Breast epithelium (tissue), 4 donors: ENCODE data around the gene CNOT1. TPM values are rescaled to one million over a fixed set of nuclear protein-coding genes. Genes with fewer than 3 reads are reported as not detected.
A peak's percentile ranks its signal among the peaks of the same experiment; 100 is the strongest.

Source experiments
- DNase-seq, 2 donors: peaks; one replicate each; pipeline ENCODE4 v3.0.0-alpha.2; 2019; ENCODE audit warnings: low spot score in 2 of 2
- H3K27ac ChIP-seq, 2 donors: fragments of 200-600 bp; sonication (generic) in 1 of 2; one replicate each; pipeline ENCODE4 v1.5.1; 2016 to 2019; ENCODE audit warnings: mild to moderate bottlenecking in 1 of 2
- H3K27me3 ChIP-seq, 2 donors: fragments of 200-600 bp; sonication (generic) in 1 of 2; one replicate each; pipeline versions ENCODE4 v1.5.1 to v1.6.0; 2017 to 2019; ENCODE audit warnings: control low read depth in 1 of 2, mild to moderate bottlenecking in 1 of 2
- H3K36me3 ChIP-seq: fragments of 200-600 bp; one replicate; pipeline ENCODE4 v1.5.1; 2019
- H3K4me1 ChIP-seq, 2 donors: fragments of 200-600 bp; sonication (generic); one replicate each; pipeline ENCODE4 v1.5.1; 2016 to 2019; ENCODE audit warnings: control low read depth in 1 of 2
- H3K4me3 ChIP-seq, 3 donors: fragments of 200-600 bp; sonication (generic); 1 replicate in 2 of 3; 2 replicates in 1 of 3; pipeline ENCODE4 v1.5.1; 2016 to 2019; ENCODE audit warnings: mild to moderate bottlenecking in 3 of 3, moderate library complexity in 2 of 3
- H3K9me3 ChIP-seq, 2 donors: fragments of 200-600 bp; sonication (generic) in 1 of 2; one replicate each; pipeline ENCODE4 v1.5.1; 2016 to 2019; ENCODE audit warnings: control low read depth in 1 of 2
- POLR2A ChIP-seq: fragments of 450-650 bp; IDR thresholded peaks from one replicate; pipeline ENCODE4 v1.6.1; 2016; ENCODE audit warnings: antibody characterized with exemption, mild to moderate bottlenecking, moderate library complexity
- POLR2AphosphoS5 ChIP-seq, 3 donors: sonication (generic); formaldehyde crosslinking; IDR thresholded peaks; one replicate each; pipeline ENCODE4 v1.6.1; 2017; ENCODE audit warnings: antibody characterized with exemption in 3 of 3
- intact Hi-C: fragments of 100-400 bp; cut with DNase I; formaldehyde crosslinking; loops from one replicate; pipeline ENCODE4 v1.15.1; 2023; ENCODE audit warnings: low total_unique reads
- total RNA-seq, 3 donors: library from RNA; depleted of rRNA; stranded (reverse); fragments of >200 nt; gene quantifications; one replicate each; pipeline ENCODE4 v1.1.0, GENCODE V29; 2016
- TF ChIP-seq, protein P1 (sequence below), 3 donors: fragments of 450-650 bp; IDR thresholded peaks; one replicate each; pipeline ENCODE4 v1.5.1; 2016 to 2017; ENCODE audit warnings: antibody characterized with exemption in 3 of 3, mild to moderate bottlenecking in 3 of 3, moderate library complexity in 3 of 3

The CNOT1 gene
- total RNA-seq, 3 donors from 2014 or later: 106 to 140 (median 117) TPM

- peak; percentile 54 to 59 for DNase-seq
- Histone ChIP-seq H3K36me3 (no peaks in the 10 kb centered on the region), H3K9me3 (no peaks in the 10 kb centered on the region), H3K27ac (peak overlapping the region; percentile 98 to 99), H3K4me1 (no peaks in the 10 kb centered on the region), H3K27me3 (no peaks in the 10 kb centered on the region), H3K4me3 (peak overlapping the region; percentile 64 to 98 (median 92))
- intact Hi-C loops: loop anchor here (10.0 kb wide), 1 partner anchor 754 kb away; no protein-coding TSS in a partner anchor
- TF ChIP-seq, protein P1, sequence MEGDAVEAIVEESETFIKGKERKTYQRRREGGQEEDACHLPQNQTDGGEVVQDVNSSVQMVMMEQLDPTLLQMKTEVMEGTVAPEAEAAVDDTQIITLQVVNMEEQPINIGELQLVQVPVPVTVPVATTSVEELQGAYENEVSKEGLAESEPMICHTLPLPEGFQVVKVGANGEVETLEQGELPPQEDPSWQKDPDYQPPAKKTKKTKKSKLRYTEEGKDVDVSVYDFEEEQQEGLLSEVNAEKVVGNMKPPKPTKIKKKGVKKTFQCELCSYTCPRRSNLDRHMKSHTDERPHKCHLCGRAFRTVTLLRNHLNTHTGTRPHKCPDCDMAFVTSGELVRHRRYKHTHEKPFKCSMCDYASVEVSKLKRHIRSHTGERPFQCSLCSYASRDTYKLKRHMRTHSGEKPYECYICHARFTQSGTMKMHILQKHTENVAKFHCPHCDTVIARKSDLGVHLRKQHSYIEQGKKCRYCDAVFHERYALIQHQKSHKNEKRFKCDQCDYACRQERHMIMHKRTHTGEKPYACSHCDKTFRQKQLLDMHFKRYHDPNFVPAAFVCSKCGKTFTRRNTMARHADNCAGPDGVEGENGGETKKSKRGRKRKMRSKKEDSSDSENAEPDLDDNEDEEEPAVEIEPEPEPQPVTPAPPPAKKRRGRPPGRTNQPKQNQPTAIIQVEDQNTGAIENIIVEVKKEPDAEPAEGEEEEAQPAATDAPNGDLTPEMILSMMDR (IDR thresholded peaks at IDR 0.05): no peak
- TF ChIP-seq POLR2AphosphoS5 (IDR thresholded peaks at IDR 0.05): peak in 1 of 3 donors; percentile 7
- no peak for TF ChIP-seq POLR2A
Observed at GRCh38 chr16:58628845-58629732, 537 bp downstream of the CNOT1 start.

DNA sequence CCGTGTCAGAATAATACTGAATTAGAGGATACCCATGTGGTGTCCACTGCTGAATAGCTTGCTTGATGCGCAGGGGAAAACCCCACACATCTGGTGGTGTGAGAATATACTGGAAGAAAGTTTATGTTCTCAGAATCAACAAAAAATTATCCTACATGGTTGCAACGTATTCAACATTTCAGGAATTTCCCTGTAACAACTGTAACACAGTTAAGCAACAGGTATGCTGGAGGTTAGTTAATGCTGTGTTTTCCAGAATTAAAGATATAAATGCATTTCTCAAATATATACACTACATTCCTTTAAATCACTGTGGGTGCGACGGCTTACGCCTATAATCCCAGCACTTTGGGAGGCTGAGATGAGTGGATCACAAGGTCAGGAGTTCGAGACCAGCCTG, 5.4 kb downstream of the CNOT1 start:
- Histone ChIP-seq H3K27ac (no peak overlapping the region), H3K4me3 (no peak overlapping the region), H3K9me3 (no peaks in the 10 kb centered on the region), H3K4me1 (no peaks in the 10 kb centered on the region), H3K36me3 (no peaks in the 10 kb centered on the region), H3K27me3 (no peaks in the 10 kb centered on the region)
- no peak for TF ChIP-seq POLR2A
- TF ChIP-seq, protein P1 (IDR thresholded peaks at IDR 0.05): no peak
- TF ChIP-seq POLR2AphosphoS5 (IDR thresholded peaks at IDR 0.05): no peak
- no peak for DNase-seq
- intact Hi-C loops: loop anchor here (10.0 kb wide), 1 partner anchor 749 kb away; no protein-coding TSS in a partner anchor

DNA sequence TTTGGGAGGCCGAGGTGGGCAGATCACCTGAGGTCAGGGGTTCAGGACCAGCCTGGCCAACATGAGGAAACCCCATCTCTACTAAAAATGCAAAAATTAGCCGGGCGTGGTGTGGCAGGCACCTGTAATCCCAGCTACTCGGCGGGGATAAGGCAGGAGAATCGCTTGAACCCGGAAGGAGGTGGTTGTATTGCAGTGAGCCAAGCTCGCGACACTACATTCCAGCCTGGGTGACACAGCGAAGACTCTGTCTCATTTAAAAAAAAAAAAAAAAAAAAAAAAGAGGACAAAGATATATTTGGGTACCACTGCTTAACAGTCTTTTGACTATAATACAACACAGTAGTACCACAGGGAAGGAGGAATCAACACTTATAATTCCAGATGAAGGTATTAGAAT, 9.2 kb downstream of the CNOT1 start:
- no peaks in the 10 kb centered on the region for H3K4me1 ChIP-seq
- H3K9me3 ChIP-seq: no peaks in the 10 kb centered on the region
- TF ChIP-seq, protein P1 (IDR thresholded peaks at IDR 0.05): no peak
- TF ChIP-seq POLR2A: no peak
- no peak for TF ChIP-seq POLR2AphosphoS5 (IDR thresholded peaks at IDR 0.05)
- H3K4me3 ChIP-seq: no peak overlapping the region
- DNase-seq: no peak
- H3K27ac ChIP-seq: no peak overlapping the region
- intact Hi-C loops: loop anchor here (10.0 kb wide), 1 partner anchor 746 kb away; no protein-coding TSS in a partner anchor
- no peaks in the 10 kb centered on the region for H3K36me3 ChIP-seq
- H3K27me3 ChIP-seq: no peaks in the 10 kb centered on the region

- intact Hi-C loops: no loop called here
Observed at GRCh38 chr16:58615280-58615679, 14.3 kb downstream of the CNOT1 start.

More at GRCh38 chr16:58615280-58615679, 14.3 kb downstream of the CNOT1 start:
- Histone ChIP-seq H3K36me3 (no peaks in the 10 kb centered on the region), H3K9me3 (no peaks in the 10 kb centered on the region), H3K27me3 (no peaks in the 10 kb centered on the region), H3K27ac (no peak overlapping the region), H3K4me3 (no peak overlapping the region), H3K4me1 (no peaks in the 10 kb centered on the region)
- TF ChIP-seq POLR2AphosphoS5 (IDR thresholded peaks at IDR 0.05) (no peak), POLR2A (no peak)
- TF ChIP-seq, protein P1 (IDR thresholded peaks at IDR 0.05): no peak
- DNase-seq: no peak
